Breast epithelium (tissue), 3 donors: ENCODE measurements around the gene TYW1.
"Not testable (repeated sequence)": the region's sequence is repeated elsewhere in the genome, so short reads cannot be mapped to it uniquely, and the experiment has no call there.

ENCODE experiments used
- CTCF ChIP-seq, 3 donors: fragments of 450-650 bp; IDR thresholded peaks; one replicate each; pipeline ENCODE4 v1.5.1; 2016 to 2017; ENCODE audit warnings: antibody characterized with exemption in 3 of 3, mild to moderate bottlenecking in 3 of 3, moderate library complexity in 3 of 3
- POLR2A ChIP-seq: fragments of 450-650 bp; IDR thresholded peaks from one replicate; pipeline ENCODE4 v1.6.1; 2016; ENCODE audit warnings: antibody characterized with exemption, mild to moderate bottlenecking, moderate library complexity

- not testable (repeated sequence) for TF ChIP-seq CTCF (IDR thresholded peaks at IDR 0.05); POLR2A
These were observed 212.0 kb downstream of the TYW1 start for GRCh38 chr7:67208656-67209055.
